SK-N-MC (cell line): ENCODE measurements around the gene ZNF544.
A peak's percentile ranks its signal among the peaks of the same experiment; 100 is the strongest.
"Not testable (repeated sequence)": the region's sequence is repeated elsewhere in the genome, so short reads cannot be mapped to it uniquely, and the experiment has no call there.

Experiments
- DNase-seq: peaks from one replicate; pipeline ENCODE4 v3.0.0-alpha.2; 2011; ENCODE audit warnings: low read depth, low spot score
- H3K27ac ChIP-seq: fragments of 200-600 bp; sonication (generic); 2 replicates; pipeline ENCODE4 v1.5.1; 2016; ENCODE audit warnings: mixed run types
- H3K36me3 ChIP-seq: fragments of 200-600 bp; sonication (generic); 2 replicates; pipeline ENCODE4 v1.6.1; 2017; ENCODE audit warnings: antibody characterized with exemption, low read length, mixed read lengths; ENCODE audit not compliant: insufficient read depth
- H3K4me3 ChIP-seq: fragments of 200-600 bp; sonication (generic); 2 replicates; pipeline ENCODE4 v1.5.1; 2016
- H3K9ac ChIP-seq: fragments of 200-600 bp; sonication (generic); 2 replicates; pipeline ENCODE4 v1.8.0; 2017; ENCODE audit warnings: mixed run types, mixed read lengths; ENCODE audit not compliant: insufficient read length
- H3K9me3 ChIP-seq: fragments of 200-600 bp; sonication (generic); 2 replicates; pipeline ENCODE4 v1.6.1; 2017; ENCODE audit warnings: low read depth, mild to moderate bottlenecking, antibody characterized with exemption, low read length, moderate library complexity, mixed read lengths
- EZH2 ChIP-seq: fragments of 200-600 bp; sonication (generic); IDR thresholded peaks from one replicate; pipeline ENCODE4 v1.6.1; 2017; ENCODE audit warnings: antibody characterized with exemption
- FOXP2 ChIP-seq: optimal IDR thresholded peaks from 2 replicates; pipeline ENCODE3; 2011; ENCODE audit warnings: mild to moderate bottlenecking, moderate library complexity; ENCODE audit not compliant: insufficient read depth; ENCODE audit errors: extremely low read length, control extremely low read depth
- POLR2AphosphoS5 ChIP-seq: IDR thresholded peaks from 2 replicates; pipeline ENCODE4 v1.6.1; 2012; ENCODE audit warnings: mild to moderate bottlenecking, low read depth, low read length, borderline replicate concordance

Gene ZNF544

GRCh38 chr19:58305065-58305931 lies 76.6 kb downstream of the ZNF544 start, which contains the start of gene ERVK3-1:
TSS of gene ERVK3-1 (plus strand) at chr19:58305377. CDS start at chr19:58312169, 6,792 bp downstream.
- Histone ChIP-seq H3K9ac (peak within 1 kb of the TSS; percentile 88), H3K9me3 (no peaks in the 10 kb centered on the region), H3K36me3 (peaks cover 54% of the 10 kb centered on the region), H3K27ac (peak within 1 kb of the TSS; percentile 78), H3K4me3 (peak within 1 kb of the TSS; percentile 97)
- TF ChIP-seq POLR2AphosphoS5, result peak; percentile 94
- no peak for TF ChIP-seq EZH2
- no peak for TF ChIP-seq FOXP2
- DNase-seq, result peak; percentile 78

GRCh38 chr19:58305932-58306323 lies 77.2 kb downstream of the ZNF544 start:
- no peak for DNase-seq
- H3K9me3 ChIP-seq, result no peaks in the 10 kb centered on the region
- no peak for TF ChIP-seq POLR2AphosphoS5
- no peak for TF ChIP-seq FOXP2
- no peak for TF ChIP-seq EZH2
- peak overlapping the region; percentile 43; the same call in 1 of the 2 replicates for H3K27ac ChIP-seq
- peak overlapping the region; percentile 97 for H3K4me3 ChIP-seq
- H3K36me3 ChIP-seq, result peaks cover 47% of the 10 kb centered on the region
- peak overlapping the region; percentile 88 for H3K9ac ChIP-seq

- TF ChIP-seq EZH2 (no peak), FOXP2 (no peak), POLR2AphosphoS5 (no peak)
- Histone ChIP-seq H3K9me3 (no peaks in the 10 kb centered on the region), H3K4me3 (no peak overlapping the region), H3K27ac (no peak overlapping the region), H3K36me3 (peaks cover 57% of the 10 kb centered on the region), H3K9ac (no peak overlapping the region)
- no peak for DNase-seq
Observed at GRCh38 chr19:58307736-58308135, 79.0 kb downstream of the ZNF544 start.

GRCh38 chr19:58310685-58311084 lies 82.0 kb downstream of the ZNF544 start:
- not testable (repeated sequence) for H3K9ac ChIP-seq, H3K4me3 ChIP-seq, H3K27ac ChIP-seq, DNase-seq, H3K9me3 ChIP-seq
- H3K36me3 ChIP-seq, result peaks cover 79% of the 10 kb centered on the region

- H3K36me3 ChIP-seq, result peaks cover 76% of the 10 kb centered on the region
Observed at GRCh38 chr19:58311345-58311865, 82.7 kb downstream of the ZNF544 start.

More at GRCh38 chr19:58311345-58311865, 82.7 kb downstream of the ZNF544 start:
- Histone ChIP-seq H3K9me3 (no peaks in the 10 kb centered on the region), H3K4me3 (no peak overlapping the region), H3K9ac (no peak overlapping the region), H3K27ac (no peak overlapping the region)
- no peak for DNase-seq
- TF ChIP-seq FOXP2 (no peak), POLR2AphosphoS5 (no peak), EZH2 (no peak)
